GM18907 (cell line): Measurements from ENCODE around the gene TCERG1.

Source experiments
- ATAC-seq: cut with Tn5 transposase; IDR thresholded peaks from one replicate; pipeline ENCODE4 v1.9.1; 2021; ENCODE audit warnings: mild to moderate bottlenecking, moderate library complexity; ENCODE audit not compliant: unreplicated experiment

TCERG1 gene

DNA sequence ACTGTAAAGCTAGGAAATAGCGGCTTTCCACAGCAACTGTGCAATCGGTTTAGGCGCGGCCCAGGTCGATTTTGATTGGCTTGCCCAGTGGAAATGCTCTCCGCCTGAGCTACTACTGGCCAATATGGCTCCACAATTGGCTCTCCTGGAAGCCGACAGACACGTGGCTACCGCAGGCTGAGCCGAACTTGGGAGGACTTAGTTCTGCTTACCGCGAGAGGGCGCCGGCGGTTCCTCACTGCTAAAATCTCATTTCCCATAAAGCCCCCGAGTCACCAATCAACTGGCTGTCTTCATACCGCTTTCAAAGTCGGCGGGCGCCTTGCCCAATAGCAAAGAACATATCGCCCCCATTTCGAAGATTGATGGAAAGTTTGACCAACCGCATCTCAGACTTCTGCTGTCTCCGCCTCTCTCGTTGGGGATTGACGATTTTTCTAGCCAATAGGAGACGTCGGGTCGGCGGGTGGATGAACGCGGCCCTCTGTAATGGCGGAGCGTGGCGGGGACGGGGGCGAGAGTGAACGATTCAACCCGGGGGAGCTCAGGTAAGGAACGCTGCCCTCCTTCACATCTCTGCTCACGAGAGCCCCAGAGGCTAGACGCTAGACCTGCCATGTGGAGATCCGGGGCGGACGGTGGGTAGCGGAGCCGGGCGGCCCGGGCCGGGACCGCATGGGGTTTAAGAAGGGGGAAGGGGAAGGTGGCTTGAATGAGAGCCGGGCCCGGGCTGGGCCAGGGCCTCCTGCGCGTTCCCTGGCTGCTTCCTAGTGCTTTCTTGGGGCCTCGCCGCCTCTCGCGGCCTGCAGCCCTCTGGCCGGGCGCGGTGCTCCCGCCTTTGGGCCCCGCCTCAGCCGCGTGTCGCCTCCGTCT, at the start of gene TCERG1:
TCERG1 (plus strand) TSS at position 473 of the 873 bp plus-strand sequence; CDS start at position 490, 17 bp downstream.
- ATAC-seq = peak; percentile 98

- ATAC-seq = no peak
Measured at GRCh38 chr5:146398826-146399225, 48.3 kb upstream of the TCERG1 start.

DNA sequence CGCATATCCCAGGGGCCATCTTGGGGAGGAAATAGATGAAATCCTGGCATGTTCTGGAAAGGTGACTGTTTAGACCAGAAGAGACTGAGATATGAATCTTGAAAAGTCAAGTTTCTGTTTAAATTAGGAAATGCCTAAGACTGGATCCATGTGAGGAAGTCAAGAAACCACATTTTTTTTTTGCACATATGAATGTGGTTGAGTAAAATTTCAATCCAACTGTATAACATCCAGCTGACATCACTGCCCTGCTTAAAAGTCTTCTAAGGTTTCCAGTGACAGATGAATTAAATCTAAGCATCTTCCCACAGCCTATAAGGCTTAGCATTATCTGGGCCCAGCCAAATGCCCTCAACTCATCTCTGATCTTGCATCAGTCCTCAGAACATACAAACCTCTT, 47.7 kb upstream of the TCERG1 start:
- ATAC-seq = no peak

GRCh38 chr5:146400201-146400600, 46.9 kb upstream of the TCERG1 start:
- no peak for ATAC-seq

- ATAC-seq = no peak
Measured at GRCh38 chr5:146401021-146401420, 46.1 kb upstream of the TCERG1 start.

DNA sequence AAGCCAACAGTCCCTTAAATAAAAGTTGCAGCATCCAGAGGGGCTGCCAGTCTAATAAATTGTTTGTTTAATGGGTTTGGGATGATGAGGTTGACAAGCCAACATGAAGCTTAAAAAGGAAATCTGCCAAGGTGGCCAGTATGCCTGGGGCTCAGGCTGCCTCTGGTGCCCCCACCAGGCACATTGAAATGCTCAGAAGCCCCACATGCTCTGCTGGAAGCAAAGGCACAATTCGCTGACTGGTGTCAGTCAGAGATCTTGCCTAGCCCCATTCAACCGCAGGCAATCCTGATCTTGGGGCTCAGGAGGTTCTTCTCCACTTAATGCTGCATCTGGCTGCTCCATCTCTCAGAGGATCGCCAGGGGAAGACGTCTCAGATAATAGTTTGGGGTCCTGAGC, 44.2 kb upstream of the TCERG1 start:
- ATAC-seq = no peak

DNA sequence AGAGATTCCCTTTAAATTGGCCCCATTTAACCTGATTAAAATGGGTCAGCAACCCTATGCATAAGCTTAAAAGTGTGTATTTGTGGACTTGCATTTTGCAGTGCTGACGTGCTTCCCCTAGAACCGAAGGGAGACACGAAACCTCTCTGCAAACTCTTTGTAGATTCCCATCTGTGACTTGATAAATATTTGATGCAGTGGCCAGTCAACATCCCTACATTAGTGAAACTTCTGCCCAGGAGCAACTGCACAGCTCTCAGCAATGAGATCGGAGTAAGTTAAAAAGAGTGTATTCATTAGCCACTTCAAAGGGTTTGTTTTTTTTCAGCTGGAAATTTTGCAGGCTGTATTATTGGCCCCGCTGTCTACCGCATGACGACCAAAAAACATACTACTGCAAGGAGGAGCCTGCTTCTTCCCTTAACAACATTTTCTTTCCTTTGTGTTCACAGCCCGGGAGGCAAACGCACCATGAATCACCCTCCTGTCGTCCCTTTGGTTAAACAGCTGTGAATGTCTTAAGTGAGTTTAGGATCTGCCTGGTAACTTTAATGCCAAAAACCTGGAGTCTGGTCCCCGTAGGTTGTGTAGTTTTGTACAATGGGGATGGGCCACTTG, 38.0 kb upstream of the TCERG1 start:
- no peak for ATAC-seq

DNA sequence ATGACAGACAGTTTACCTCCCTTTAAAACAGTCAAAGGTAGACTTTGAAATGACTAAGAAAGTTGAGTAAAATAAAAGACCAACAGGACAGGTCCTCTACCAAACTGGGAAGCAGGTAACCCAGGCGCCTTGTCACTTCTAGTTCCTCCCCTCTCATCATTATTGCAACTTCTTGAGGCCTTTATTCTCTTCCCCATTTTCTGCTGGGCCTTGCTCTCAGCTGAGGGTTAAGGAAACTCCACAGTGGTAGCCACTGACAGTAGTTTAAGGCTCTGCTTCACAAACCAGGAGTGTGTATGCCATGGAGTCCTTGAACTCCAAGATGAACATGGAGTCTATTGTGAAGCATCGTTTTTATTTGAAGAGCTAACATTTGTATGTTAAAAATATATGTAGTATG, 36.9 kb upstream of the TCERG1 start:
- ATAC-seq = no peak

DNA sequence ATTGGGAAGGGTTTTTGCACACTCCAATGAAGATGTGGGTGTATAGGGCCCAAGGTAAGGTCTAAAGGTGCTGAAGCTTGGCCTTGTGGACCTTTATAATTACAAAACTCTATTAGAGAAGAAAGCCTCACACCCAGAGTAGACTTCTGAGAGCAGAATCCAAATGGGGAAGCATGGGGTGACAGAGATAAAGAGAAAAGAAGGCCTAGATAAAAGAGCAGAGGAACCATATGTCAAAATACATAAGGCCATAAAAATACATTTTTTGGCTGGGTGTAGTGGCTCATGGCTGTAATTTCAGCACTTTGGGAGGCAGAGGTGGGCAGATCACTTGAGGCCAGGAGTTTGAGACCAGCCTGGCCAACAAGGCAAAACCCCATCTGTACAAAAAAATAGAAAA, 27.4 kb upstream of the TCERG1 start:
- ATAC-seq = no peak

DNA sequence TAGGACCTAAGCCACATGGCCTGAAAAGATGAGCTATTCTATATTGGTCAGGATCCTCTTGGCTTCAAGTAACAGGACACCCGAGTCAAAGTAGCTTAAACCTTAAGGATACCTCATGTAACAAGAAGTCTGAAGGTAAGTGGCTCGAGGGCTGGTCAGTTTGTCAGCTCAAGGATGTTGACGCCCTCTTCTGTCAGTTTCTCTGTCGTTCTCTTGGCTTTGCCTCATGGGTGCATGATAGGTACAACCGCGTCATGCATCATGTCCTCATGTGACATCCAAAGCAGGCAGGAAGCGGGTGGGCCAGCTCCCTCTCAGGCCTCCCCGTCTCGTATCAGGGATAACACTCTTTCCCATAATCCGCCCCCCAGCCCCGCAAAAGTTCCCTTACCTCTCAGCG, 22.1 kb upstream of the TCERG1 start:
- no peak for ATAC-seq

DNA sequence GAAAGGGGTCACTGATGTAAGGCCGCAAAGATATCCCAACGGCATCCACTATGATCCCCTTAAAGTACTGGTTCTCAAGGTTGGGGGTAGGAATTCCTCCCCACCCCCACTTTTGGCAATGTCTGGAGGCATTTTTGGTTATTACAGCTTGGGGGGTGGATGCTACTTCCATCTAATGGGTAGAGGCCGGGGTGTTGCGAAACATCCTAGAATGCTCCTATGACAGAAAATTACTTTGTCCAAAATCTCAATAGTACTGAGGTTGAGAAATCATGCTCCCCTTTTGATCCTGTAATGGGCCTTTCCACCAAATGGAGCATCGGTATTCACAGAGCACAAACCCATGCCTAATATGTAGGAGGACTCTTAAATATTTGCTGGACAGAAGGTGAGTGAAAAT, 20.8 kb upstream of the TCERG1 start:
- ATAC-seq = no peak

- peak; percentile 70 for ATAC-seq
Measured at GRCh38 chr5:146426853-146427618, 20.1 kb upstream of the TCERG1 start.

GRCh38 chr5:146427619-146427997, 19.5 kb upstream of the TCERG1 start:
- no peak for ATAC-seq

GRCh38 chr5:146428658-146429057, 18.5 kb upstream of the TCERG1 start:
- no peak for ATAC-seq

DNA sequence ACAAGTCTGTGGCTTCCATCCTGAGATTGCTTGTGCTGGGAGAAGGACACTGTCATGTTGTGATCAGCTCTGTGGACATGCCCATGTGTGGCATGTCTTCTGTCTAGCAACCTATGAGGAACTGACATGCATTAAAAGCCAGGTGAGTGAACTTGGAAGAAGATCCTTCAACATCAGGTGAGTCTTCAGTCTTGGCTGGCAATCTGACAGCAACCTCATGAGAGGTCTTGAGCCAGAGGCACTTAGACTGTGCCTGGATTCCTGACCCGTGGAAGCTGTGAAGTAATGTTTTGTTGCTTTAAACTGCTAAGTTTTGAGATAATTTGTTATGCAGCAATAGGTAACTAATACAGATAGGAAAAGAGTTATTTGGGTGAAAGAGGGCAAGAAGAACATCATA, 6.8 kb upstream of the TCERG1 start:
- no peak for ATAC-seq

DNA sequence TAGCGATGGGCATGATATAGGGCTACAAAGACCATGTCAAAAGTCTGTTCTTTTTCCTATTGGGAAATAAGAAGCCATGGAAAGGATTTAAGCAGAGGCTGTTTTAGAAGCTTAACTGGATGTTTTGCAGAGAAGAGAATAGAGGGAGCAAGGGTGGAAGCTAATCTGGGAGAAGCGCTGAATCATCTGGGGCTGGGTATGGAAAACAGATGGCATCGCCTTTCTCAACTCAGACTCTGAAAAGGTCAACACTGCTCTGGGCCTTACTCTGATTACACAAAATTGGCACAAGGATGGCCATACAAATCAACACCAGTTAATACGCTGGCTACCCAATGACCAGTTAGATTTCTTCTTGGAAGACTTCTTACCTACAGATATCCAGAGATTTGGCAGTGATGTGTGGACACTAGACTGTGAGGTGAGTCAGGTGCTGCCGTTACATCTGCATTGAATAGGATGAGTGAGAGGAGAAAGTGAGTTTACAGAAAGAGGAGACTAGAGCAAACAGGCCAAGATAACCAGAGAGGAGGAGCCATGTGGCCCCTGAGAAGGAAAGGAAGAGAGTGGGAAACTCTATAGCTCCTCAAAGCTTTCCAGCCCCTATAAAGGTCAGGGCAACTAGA, 6.2 kb upstream of the TCERG1 start:
- no peak for ATAC-seq

DNA sequence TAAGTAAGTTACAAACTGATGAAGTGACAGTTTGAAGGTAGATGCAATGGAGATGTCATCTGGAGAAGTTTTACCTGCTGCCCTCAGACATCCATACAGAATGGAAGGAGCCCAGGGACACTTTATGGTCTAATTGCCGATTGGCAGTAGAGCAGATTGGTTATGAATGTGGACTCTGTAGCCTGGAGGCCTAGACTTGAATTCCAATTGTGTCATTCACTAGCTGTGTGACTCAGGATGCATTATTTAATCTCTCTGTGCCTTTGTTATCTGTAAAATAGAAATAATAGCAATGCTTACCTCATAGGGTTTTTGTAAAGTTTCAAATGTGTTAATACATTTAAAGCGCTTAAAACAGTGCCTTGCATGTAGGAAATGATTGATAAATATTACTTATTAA, 5.2 kb upstream of the TCERG1 start:
- no peak for ATAC-seq

GRCh38 chr5:146447734-146448380, 724 bp downstream of the TCERG1 start:
- ATAC-seq = peak; percentile 30

- ATAC-seq = no peak
Measured at GRCh38 chr5:146448783-146449519, 1.8 kb downstream of the TCERG1 start.

DNA sequence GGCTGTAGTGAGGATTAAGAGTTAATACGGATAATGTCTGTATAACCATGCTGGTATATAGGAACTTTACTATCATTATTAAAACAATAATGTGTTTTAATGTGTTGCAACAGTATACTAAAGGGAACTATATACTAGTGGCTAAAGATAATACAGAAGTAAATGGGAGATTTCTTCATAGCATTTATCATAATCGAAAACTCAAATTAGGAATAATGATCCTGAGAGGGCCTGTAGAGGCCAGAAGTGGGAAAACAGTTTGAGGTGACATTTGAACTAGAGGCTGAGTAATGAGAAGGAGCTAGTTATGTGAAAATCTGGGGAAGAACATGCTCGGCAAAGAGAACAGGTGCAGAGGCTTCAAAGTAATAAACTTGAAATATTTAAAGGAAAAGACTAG, 2.9 kb downstream of the TCERG1 start:
- no peak for ATAC-seq
